DMS153 treated with DMSO at 0.1 percent for 48 hours (cell line): ENCODE data around the gene ZNRF4.
"Not testable (repeated sequence)": the region's sequence is repeated elsewhere in the genome, so short reads cannot be mapped to it uniquely, and the experiment has no call there.

Experiments used
- DNase-seq: peaks from one replicate; lab custom pipeline; 2025; ENCODE audit not compliant: unreplicated experiment; lab: John Stamatoyannopoulos, UW

ZNRF4 gene

GRCh38 chr19:5472286-5472685, 17.1 kb downstream of the ZNRF4 start:
- no peak for DNase-seq

- no peak for DNase-seq
Measured at GRCh38 chr19:5473646-5474045, 18.4 kb downstream of the ZNRF4 start.

- no peak for DNase-seq
Measured at GRCh38 chr19:5477451-5478215, 22.4 kb downstream of the ZNRF4 start.

- DNase-seq, result no peak
Measured at GRCh38 chr19:5478241-5478924, 23.2 kb downstream of the ZNRF4 start.

GRCh38 chr19:5478925-5479588, 23.8 kb downstream of the ZNRF4 start:
- no peak for DNase-seq

- no peak for DNase-seq
Measured at GRCh38 chr19:5479958-5480357, 24.7 kb downstream of the ZNRF4 start.

- DNase-seq, result no peak
Measured at GRCh38 chr19:5480427-5480836, 25.2 kb downstream of the ZNRF4 start.

- no peak for DNase-seq
Measured at GRCh38 chr19:5481957-5482356, 26.7 kb downstream of the ZNRF4 start.

- DNase-seq, result no peak
Measured at GRCh38 chr19:5484398-5485285, 29.4 kb downstream of the ZNRF4 start.

GRCh38 chr19:5485286-5485636, 30.0 kb downstream of the ZNRF4 start:
- DNase-seq, result no peak

GRCh38 chr19:5485658-5486057, 30.4 kb downstream of the ZNRF4 start:
- not testable (repeated sequence) for DNase-seq

- no peak for DNase-seq
Measured at GRCh38 chr19:5487222-5487621, 32.0 kb downstream of the ZNRF4 start.

GRCh38 chr19:5489551-5489950, 34.3 kb downstream of the ZNRF4 start:
- no peak for DNase-seq

- DNase-seq, result no peak
Measured at GRCh38 chr19:5491565-5491964, 36.3 kb downstream of the ZNRF4 start.

GRCh38 chr19:5492281-5492634, 37.0 kb downstream of the ZNRF4 start:
- DNase-seq, result no peak

- DNase-seq, result no peak
Measured at GRCh38 chr19:5492635-5493409, 37.6 kb downstream of the ZNRF4 start.

- no peak for DNase-seq
Measured at GRCh38 chr19:5494773-5495172, 39.6 kb downstream of the ZNRF4 start.

- DNase-seq, result no peak
Measured at GRCh38 chr19:5495792-5496191, 40.6 kb downstream of the ZNRF4 start.

GRCh38 chr19:5497297-5497696, 42.1 kb downstream of the ZNRF4 start:
- no peak for DNase-seq

- no peak for DNase-seq
Measured at GRCh38 chr19:5498830-5499550, 43.8 kb downstream of the ZNRF4 start.
